Measurements from ENCODE around the gene TMEM140. TPM values are rescaled to one million over a fixed set of nuclear protein-coding genes. Genes with fewer than 3 reads are reported as not detected.

TMEM140 gene
- total RNA-seq, 2 donors from 2014 or later, result not detected

DNA sequence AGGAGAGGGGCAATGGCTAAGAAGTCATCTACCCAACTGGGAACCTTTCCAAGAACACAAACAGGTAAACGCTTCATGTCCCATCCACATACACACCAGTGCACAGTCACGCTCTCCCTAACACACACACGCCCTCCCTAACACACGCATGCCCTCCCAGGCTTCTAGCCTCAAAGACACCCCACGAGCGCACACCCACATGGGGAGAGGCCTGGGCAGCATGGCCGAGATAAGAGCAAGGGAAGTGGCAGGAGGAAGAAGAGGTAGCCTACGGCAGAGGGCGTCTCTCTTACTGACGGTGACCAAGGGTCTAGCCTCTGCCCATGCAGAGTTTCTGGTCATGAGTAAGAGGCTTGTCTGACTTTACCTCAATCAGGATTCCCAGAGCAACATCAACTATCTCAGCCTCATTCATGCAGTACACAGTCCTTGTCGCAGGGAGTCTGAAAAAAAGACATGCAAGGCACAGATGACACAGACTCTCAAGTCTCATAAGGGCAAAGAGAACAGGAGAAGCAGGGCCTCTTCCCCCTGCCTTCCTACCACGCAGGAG, 19.6 kb downstream of the TMEM140 start:
- Mint-ChIP-seq H3K27ac (no peak overlapping the region), H3K4me3 (no peak overlapping the region), H3K36me3 (ENCODE audit: low read depth) (peaks cover 63% of the 10 kb centered on the region), H3K9me3 (peaks cover 9% of the 10 kb centered on the region), H3K4me1 (peaks cover 11% of the 10 kb centered on the region), H3K27me3 (ENCODE audit: insufficient read depth) (no peaks in the 10 kb centered on the region)
- Histone ChIP-seq H3K4me3 (ENCODE audit: low read length) (no peak overlapping the region), H3K9ac (ENCODE audit: extremely low read depth, low read length, poor library complexity, severe bottlenecking) (no peak overlapping the region), H3K4me1 (ENCODE audit: control insufficient read depth, insufficient read depth, low read length) (no peaks in the 10 kb centered on the region), H3K36me3 (ENCODE audit: control insufficient read depth, insufficient read depth, low read length) (peaks cover 48% of the 10 kb centered on the region), H3K27me3 (ENCODE audit: control insufficient read depth, insufficient read depth, low read length, poor library complexity, severe bottlenecking) (no peaks in the 10 kb centered on the region), H3K9me3 (ENCODE audit: control insufficient read depth, low read length) (peaks cover 13% of the 10 kb centered on the region), H3K27ac (ENCODE audit: low read depth, low read length) (no peak overlapping the region)
- WGBS, 2 experiments (ENCODE audit: insufficient coverage in 1 of 2, insufficient read length in 1 of 2), result 85 to 89% methylated on average over 8 to 12 of the region's 12 CpGs
- TF ChIP-seq, protein P1, sequence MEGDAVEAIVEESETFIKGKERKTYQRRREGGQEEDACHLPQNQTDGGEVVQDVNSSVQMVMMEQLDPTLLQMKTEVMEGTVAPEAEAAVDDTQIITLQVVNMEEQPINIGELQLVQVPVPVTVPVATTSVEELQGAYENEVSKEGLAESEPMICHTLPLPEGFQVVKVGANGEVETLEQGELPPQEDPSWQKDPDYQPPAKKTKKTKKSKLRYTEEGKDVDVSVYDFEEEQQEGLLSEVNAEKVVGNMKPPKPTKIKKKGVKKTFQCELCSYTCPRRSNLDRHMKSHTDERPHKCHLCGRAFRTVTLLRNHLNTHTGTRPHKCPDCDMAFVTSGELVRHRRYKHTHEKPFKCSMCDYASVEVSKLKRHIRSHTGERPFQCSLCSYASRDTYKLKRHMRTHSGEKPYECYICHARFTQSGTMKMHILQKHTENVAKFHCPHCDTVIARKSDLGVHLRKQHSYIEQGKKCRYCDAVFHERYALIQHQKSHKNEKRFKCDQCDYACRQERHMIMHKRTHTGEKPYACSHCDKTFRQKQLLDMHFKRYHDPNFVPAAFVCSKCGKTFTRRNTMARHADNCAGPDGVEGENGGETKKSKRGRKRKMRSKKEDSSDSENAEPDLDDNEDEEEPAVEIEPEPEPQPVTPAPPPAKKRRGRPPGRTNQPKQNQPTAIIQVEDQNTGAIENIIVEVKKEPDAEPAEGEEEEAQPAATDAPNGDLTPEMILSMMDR (conservative IDR thresholded peaks at IDR 0.05), result no peak
- DNase-seq, result no peak

GRCh38 chr7:135168001-135168400, 20.1 kb downstream of the TMEM140 start:
- no peak for DNase-seq
- Histone ChIP-seq H3K27ac (ENCODE audit: low read depth, low read length) (no peak overlapping the region), H3K9me3 (ENCODE audit: control insufficient read depth, low read length) (peaks cover 7% of the 10 kb centered on the region), H3K36me3 (ENCODE audit: control insufficient read depth, insufficient read depth, low read length) (peaks cover 48% of the 10 kb centered on the region), H3K4me3 (ENCODE audit: low read length) (no peak overlapping the region), H3K9ac (ENCODE audit: extremely low read depth, low read length, poor library complexity, severe bottlenecking) (no peak overlapping the region), H3K27me3 (ENCODE audit: control insufficient read depth, insufficient read depth, low read length, poor library complexity, severe bottlenecking) (no peaks in the 10 kb centered on the region), H3K4me1 (ENCODE audit: control insufficient read depth, insufficient read depth, low read length) (no peaks in the 10 kb centered on the region)
- 84 to 96% methylated on average over 3 to 4 of the region's 9 CpGs for WGBS, 2 experiments (ENCODE audit: insufficient coverage in 1 of 2, insufficient read length in 1 of 2)
- no peaks in the 10 kb centered on the region for H3K27me3 Mint-ChIP-seq (ENCODE audit: insufficient read depth)
- H3K4me3 Mint-ChIP-seq, result no peak overlapping the region
- peaks cover 57% of the 10 kb centered on the region for H3K36me3 Mint-ChIP-seq (ENCODE audit: low read depth)
- H3K9me3 Mint-ChIP-seq, result peaks cover 3% of the 10 kb centered on the region
- peaks cover 11% of the 10 kb centered on the region for H3K4me1 Mint-ChIP-seq
- no peak overlapping the region for H3K27ac Mint-ChIP-seq
- TF ChIP-seq, protein P1 (conservative IDR thresholded peaks at IDR 0.05), result no peak

- Mint-ChIP-seq H3K4me3 (peak overlapping the region; percentile 76), H3K27me3 (ENCODE audit: insufficient read depth) (no peaks in the 10 kb centered on the region), H3K27ac (peak overlapping the region; percentile 90), H3K36me3 (ENCODE audit: low read depth) (peaks cover 55% of the 10 kb centered on the region), H3K4me1 (peaks cover 11% of the 10 kb centered on the region), H3K9me3 (peaks cover 3% of the 10 kb centered on the region)
- no peak for DNase-seq
- TF ChIP-seq, protein P1 (conservative IDR thresholded peaks at IDR 0.05), result no peak
- peak overlapping the region; percentile 90 for H3K4me3 ChIP-seq (ENCODE audit: low read length)
- H3K9ac ChIP-seq (ENCODE audit: extremely low read depth, low read length, poor library complexity, severe bottlenecking), result no peak overlapping the region
- peaks cover 2% of the 10 kb centered on the region for H3K9me3 ChIP-seq (ENCODE audit: control insufficient read depth, low read length)
- WGBS, 2 experiments (ENCODE audit: insufficient coverage in 1 of 2, insufficient read length in 1 of 2), result 92 to 93% methylated on average over 10 to 13 of the region's 13 CpGs
- H3K27me3 ChIP-seq (ENCODE audit: control insufficient read depth, insufficient read depth, low read length, poor library complexity, severe bottlenecking), result no peaks in the 10 kb centered on the region
- peaks cover 47% of the 10 kb centered on the region for H3K36me3 ChIP-seq (ENCODE audit: control insufficient read depth, insufficient read depth, low read length)
- no peak overlapping the region for H3K27ac ChIP-seq (ENCODE audit: low read depth, low read length)
- no peaks in the 10 kb centered on the region for H3K4me1 ChIP-seq (ENCODE audit: control insufficient read depth, insufficient read depth, low read length)
These were observed 20.7 kb downstream of the TMEM140 start for GRCh38 chr7:135168489-135169140.
